DMS79 treated with DMSO at 0.1 percent for 48 hours (cell line): ENCODE results near the gene ADAMTS17.

ENCODE experiments used
- DNase-seq: peaks from one replicate; lab custom pipeline; 2025; lab: John Stamatoyannopoulos, UW

Gene ADAMTS17

DNA sequence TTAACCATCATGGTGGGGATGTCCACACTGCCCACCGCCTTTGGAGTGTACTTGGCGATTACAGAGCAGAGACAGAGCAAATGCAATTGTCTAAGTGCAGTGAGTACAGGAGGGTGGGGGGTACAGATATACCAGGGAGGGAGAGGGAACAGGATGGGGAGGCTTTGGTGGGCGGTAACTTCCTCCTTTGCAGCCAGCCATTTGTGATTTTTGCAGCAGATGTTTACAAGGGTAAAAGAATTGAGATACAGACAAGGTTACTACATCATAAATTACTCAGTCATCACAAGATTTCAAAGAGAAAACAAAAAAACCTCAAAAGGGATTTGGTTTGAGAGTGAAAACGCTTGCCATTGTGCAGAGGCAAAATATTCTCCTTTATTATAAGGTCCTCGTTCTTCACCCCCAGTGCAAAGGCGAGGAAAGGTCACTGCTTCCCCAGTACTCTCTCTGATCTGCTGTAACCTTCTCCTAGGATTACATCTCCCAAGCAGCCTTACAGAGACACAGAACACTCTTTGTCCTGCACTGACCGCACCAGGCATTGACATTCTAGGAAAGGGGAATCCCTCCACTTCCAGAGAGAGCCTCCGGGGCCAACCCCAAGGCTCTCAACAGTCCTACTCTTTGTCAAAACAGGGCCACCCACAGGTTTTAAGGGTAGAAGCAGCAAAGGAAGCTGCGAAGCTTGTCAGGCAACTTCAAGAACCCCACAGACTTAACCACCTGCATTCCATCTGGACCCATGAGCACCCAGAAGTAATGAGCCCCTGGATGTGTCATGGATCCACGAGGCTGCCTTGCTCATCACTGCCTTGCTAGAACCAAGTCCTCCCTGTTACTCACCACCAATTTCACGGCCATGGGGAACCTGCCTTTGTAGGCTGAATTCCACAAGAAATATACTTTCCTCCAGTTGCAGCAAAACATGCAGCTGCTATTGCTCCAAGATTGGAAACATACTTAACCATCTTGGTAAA is 117.3 kb downstream of the ADAMTS17 start:
- DNase-seq = no peak

DNA sequence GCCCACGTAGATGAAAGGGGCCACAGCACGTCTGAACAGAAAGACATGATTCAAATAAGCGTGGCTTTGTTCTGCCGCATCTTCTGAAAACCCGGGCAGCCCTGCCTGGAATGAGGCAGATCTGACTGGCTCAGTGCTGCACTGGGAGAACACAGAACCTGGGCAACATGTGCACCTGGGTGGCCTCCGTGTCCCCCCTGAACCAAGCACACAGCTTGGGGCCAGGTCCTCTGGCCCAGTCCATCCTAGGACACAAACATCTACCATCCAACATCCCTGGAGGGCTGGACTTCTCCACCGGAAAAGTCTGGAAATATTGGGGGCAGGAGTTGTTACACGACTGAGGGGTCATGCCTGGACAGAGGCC is 119.4 kb downstream of the ADAMTS17 start:
- no peak for DNase-seq

DNA sequence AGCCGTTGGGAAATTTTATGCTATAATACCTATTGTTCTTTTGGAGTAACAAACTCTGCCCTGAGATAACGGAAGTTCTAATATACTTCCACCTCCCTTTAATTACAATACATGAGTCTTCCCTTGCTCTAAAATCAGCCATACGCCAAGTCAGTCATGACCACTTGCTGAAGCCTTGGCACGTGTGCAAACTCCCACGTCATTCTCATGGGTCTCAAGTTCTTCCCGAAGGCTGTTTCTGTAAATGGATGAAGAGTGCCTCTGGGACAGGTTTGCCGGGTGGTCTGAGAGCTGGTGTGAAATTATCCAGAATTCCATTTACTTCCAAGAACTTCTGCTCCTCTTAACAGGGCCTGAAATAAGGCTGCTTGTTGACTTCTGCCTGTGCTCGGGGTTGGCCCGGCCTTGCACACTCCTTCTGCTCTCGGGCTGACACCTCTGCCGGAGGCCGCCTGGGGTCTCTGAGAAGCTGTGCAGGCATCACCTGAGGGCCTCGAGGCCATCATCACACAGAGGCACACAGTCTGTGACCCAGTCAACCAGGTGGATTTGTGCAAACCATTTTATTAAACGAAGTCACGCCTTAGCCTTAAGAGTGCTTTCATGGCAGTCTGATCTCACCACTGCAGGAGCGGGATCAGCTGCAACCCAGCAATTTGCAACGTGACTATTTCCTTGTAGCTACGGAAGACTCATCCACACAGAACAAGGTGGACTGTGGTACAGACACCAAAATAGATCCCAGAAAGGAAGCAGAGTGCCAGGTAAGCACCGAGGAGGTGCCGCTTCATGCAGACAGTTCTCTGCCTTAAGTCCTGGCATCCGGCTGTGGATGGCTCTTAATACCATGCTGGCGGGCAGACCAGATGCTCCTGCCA is 120.1 kb downstream of the ADAMTS17 start:
- no peak for DNase-seq

DNA sequence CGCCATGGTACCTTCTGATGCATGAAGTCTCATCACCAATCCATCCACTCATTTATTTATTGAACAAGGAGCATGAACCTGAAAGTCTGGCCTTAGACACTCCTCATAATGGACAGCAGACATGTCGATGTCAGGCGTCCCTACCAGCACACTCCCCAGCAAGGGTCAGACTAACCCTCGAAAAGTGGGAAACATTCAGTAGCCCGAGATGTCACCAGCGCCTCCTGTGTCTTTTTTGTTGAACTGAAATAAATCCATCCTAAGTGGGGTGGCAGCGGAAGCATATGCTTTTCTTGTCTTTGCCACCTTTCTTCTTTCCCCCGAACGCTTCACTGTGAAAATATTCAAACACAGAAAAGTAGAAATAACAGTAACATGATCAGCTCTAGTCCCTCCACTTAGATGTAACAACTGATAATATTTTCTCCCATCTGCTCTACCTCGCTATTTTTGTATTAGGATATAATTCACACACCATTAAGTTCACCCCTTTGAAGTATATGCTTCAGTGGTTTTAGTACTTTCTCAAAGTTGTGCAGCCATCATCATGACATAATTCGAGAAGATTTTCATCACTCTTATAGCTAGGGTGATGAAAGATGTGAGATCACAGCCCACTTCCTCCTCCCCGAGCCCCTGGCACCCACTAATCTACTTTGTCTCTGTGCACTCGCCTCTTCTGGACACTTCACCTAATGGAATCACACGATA is 121.6 kb downstream of the ADAMTS17 start:
- DNase-seq = no peak

DNA sequence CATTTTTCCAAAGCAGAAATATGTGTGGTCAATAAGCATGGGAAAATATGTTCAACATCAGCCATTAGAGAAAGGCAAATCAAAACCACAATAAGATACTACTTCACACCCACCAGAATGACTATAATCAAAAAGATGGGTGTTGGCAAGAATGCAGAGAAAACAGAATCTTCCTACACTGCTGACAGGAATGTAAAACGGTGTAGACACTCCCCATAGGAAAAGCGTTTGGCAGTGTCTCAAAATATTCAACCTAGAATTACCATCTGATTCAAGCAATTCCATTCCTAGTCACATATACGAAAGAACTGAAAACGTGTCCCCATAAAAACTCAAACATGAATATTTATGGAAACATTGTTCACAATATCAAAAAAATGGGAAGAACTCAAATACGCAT is 123.3 kb downstream of the ADAMTS17 start:
- no peak for DNase-seq

DNA sequence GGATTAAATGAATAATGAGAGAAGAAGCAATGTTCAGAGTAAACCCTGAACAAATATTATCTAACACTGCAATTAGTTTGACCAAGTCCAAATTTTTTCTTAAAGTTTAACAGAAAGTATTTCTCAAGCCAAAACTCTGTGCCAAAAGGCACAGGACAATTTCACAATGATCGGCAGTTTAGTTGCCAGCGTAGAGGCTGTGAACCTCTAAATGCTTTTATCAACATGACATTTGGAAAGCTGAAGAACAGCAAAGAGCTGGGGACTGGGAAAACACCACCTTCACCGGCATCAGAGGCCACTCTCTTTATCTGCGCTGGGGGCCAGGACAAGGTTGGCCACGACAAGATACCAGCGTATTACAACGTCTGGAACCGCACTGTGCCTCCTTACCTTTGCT is 125.6 kb downstream of the ADAMTS17 start:
- no peak for DNase-seq

DNA sequence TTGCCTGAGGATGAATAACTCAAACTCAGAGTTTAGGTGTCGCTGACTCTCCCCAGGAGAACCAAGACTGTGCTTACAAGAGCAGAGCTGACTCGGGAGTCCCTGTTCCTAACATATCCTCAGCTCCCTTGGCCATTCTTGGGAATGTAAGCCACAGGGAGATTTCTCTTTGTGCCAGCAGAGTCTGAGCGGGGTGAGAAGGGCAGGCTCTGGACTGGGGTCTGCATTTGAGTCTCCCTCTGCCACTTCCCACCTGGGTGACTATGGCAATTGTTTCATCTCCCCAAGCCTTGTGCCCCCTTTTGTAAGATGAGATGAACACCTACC is 126.0 kb downstream of the ADAMTS17 start:
- no peak for DNase-seq

DNA sequence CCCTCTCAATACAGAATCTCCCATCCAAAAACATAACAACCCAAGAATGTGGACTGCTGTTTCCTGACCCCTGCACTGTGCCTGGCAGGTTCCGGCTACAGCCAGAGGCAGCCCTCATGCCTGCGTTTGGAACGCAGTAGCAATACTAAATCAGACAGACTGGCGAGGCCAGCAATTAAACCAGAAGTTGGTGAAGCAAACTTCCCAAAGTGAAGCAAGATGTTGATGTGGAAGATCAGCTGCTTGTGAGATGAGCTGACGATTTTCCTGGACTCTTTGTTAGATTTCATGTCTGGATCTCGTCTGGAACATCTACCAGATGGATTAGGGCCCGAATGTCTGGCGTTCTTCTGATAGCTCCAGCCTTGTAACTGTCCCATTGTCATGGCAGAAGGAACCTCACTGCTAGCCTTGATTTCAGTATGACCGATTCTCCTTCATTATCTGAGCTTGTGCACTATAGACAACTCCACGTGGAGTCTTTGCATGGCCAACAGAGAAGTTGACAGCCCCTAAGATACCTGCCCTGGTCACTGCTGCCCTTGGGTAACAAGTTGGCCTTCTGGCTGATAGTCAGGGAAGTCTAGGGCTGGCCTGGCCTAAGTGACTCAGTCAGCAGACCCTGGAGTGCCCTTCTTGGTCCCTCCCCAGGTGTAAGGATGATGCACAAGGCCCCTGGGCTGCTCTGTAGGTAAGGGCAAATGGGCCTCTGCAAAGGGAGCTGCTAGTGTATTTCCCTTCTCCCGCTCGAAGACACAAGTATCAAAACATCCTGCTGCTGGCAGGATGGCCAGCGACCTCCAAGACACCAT is 126.5 kb downstream of the ADAMTS17 start:
- no peak for DNase-seq

DNA sequence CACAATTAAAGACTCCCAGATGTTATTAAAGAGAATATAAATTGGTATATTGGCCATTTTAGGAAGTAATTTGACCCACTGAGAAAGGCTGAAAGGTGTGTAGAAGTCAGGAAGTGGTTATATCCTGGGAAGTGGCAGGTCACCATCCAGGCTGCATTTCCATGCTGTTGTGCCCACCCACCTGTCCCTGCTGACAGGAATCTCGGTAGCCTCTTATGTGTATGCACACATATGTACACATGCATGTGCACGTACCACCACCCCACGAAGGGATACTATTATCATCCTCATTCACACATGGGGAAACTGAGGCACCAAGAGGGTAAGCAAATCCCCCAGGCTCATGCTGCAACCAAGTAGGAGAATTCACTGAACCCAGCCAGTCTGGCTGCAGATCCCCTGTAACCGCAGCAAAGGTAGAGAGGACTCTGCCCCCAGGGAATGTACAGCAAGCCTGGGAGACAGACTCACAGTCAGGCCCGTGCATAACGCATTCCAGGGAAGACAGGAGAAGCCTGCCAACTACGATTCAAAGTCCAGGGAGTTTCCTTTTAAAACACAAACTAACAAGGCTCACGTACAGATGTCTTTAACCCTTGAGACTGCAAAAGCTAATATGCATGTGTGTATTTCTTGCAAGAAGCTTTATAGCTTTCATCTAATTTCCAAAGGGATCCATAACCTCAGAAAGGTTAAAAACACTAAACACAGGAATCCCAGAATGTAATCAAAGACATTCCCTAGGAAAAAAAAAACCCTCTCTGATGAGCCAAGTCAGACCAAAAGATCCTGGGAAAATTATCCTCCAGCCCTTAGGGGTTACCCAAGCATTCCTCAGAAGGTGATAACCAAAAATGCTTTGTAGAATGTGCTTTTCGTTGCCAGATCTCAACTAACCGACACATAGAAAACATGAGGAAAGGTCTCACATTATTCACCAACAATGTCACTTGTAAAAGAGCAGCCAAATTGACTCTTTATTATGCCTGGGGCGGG is 129.6 kb downstream of the ADAMTS17 start:
- DNase-seq = no peak

DNA sequence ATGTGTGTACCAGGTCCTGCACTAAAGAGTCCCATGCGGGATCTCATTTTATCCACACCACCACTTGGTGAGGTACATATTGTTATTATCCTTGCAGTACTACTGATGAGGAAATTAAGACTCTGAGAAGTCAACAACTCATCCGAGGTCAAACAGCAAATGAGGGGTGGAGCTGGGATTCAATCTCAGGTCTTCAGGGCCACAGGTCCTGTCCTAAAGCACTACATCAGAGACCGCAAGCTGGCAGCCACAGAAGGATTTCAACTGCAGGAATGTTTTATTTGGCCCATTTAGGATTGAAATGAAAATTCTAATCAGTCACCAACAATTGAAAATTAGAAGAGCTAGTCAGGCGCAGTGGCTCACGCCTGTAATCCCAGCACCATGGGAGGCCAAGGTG is 131.4 kb downstream of the ADAMTS17 start:
- no peak for DNase-seq

DNA sequence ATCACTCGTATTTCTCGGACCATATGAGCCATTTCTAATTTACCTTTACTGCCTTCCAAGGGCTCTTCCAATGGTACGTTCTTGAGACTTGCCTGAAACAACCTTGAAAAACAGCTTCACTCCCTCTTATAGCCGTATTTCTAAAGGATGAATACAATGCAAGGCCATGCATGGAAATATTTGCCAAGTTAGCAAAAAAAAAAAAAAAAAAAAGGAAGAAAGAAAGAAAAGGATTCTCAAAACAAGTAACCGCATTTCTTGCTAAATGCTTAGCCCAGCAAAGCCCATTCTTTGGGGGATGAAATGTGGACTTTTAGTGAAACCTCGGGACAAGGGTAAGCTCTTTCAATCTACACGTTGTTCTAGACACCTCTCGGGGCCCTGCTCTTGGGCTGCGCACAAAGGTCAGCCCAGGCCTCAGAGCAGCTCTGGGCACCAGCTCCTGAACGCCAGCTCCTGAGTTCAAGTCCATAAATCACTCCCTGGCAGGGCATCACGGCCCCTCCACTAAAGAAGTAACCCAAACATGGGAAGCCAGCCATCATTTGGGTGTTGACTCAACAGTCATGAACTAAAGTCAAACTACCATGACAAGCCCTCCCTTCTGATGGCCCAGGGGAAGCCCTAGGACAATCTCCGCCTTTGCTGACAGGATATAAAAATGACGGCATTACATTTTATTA is 132.7 kb downstream of the ADAMTS17 start:
- no peak for DNase-seq

DNA sequence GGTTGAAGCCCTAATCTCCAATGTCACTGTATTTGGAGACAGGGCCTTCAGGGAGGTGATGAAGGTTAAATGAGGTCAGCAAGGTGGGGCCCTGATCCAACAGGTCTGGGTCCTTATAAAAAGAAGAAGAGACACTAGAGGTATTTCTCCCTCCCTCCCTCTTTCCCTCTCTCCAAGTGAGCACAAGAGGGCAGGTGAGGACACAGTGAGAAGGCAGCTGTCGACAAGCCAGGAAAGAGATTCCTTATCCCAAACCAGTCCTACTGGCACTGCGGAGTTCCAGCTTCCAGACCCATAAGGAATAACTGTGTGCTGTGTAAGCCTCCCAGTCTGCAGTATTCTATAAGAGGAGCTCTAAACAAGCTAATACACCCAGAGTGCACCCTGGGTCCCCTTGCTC is 134.7 kb downstream of the ADAMTS17 start:
- DNase-seq = no peak

DNA sequence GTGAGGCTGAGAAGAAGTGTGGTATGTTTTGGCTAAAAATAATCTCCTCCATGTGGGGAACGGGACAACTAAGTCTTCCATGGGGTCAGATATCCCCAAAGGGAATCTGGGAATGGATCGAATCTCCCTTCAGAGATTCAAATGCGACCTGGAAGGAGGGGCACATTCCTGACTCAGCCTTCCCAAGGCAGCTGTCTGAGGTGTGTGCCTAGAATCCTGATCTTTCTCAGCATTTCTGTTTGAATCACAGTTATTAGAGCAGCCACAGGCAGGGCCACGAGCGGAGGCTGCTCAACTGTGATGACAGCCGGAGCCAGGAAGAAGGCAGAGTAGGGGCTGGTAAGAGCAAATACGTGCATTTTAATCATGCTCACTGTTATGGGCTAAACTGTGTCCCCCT is 135.1 kb downstream of the ADAMTS17 start:
- no peak for DNase-seq

DNA sequence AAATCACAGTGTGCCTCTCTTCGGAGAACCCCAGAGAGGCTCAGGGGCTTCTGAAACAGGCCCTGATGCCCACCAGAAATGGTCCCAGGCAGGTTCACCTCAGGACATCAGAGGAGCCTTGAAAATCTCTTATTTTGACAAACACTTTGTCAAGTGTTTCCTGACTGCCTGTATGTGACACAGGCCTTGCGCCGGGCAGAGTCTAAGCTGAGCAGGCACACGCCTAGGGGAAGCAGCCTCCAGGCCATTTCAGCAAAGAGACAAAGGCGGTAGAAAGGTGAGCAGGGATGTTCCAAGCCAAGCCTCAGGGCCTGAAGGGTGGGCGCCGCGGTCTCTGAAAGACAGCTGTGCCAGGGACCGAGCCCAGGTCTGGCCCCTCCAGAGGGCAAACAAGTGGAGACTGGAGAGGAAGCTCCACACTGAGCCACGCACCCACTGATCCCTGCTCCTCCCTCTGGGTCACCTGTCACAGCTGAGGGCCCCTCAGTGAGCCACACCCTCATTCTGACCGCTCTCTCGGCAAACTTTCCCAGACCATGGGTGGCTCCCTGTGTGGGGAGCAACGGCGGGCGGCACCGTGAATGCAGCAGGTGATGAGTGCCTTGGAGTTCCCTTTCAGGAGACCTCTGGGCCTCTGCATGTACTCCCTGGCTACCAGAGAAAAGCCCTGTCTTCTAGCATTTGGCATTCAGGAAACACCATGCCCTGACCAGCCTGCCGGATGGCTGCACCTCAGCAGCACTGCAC is 136.1 kb downstream of the ADAMTS17 start:
- no peak for DNase-seq

DNA sequence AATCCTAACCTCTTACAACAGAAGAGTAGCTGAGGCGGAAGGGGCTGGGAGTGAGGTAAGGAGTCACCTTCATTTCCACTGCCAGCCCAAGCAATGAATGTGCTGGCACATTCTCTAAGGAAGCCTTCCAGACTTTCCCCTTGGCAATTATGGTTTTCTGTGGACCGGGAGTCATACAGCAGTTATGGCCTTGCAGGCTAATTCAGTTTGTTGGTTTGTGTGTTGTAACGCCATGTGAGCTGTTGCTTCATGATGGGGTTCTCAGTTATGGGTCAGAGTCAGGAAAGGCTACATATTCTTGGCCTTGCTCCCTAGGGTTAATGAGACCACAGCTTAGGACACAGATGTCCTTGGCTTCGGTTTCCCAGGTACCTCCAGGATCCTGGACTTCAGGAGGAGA is 137.0 kb downstream of the ADAMTS17 start:
- no peak for DNase-seq

DNA sequence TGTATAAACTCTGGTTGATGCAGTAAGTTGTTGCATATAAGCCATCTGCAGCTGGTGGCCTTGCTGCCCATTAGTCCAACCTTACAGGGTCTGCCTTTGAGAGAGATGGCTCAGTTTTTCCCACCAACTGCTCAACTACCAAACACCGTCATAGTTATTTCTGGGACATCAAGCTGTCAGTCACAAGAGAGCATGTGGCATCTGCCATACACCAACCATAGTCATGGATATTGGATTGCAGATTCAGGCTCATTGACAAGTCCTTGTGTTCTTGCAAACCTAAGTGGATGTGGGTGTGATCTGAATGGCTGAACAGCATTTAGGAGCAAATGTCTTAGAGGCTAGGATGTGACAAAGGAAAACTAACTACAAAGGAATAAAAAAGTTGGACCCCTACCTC is 137.6 kb downstream of the ADAMTS17 start:
- no peak for DNase-seq

DNA sequence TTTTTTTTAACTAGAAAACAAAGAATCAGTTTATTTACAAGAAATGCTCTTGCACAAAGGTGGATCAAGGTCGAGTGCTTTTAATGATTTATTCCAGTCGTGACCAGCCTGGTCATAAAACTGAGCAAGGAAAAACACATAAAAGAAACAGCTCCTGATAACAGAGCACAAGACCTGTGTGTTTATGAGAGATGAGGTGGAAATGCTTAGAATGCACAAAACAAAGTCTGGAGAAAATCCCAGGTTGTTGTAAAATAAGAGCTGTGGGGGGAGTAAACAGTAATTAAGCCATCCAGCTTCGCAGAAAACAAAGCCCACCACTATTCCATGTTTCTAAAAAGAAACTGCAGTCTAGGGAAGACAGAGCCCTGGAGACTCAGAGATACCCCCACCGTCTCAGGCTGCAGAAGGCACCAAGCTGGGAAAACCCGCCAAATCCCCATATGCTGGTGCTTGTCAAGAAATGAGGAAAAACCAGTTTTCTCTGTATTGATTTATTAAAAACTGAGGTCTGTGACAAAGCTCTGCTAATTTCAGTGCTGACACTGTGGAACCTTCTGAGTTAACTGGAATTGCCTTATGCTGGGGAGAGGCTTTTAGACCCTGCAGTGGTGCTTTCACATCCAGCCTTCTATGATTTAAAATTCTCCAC is 139.3 kb downstream of the ADAMTS17 start:
- DNase-seq = no peak
